HG03066 (cell line): ENCODE data around the gene PRPH2.

Experiments
- ATAC-seq: cut with Tn5 transposase; IDR thresholded peaks from one replicate; pipeline ENCODE4 v1.9.1; 2021; ENCODE audit warnings: low read depth; ENCODE audit not compliant: unreplicated experiment

Gene PRPH2

GRCh38 chr6:42652024-42652746 lies 70.2 kb downstream of the PRPH2 start:
- no peak for ATAC-seq
